ENCODE results near the gene PTPRG.

The PTPRG gene

DNA sequence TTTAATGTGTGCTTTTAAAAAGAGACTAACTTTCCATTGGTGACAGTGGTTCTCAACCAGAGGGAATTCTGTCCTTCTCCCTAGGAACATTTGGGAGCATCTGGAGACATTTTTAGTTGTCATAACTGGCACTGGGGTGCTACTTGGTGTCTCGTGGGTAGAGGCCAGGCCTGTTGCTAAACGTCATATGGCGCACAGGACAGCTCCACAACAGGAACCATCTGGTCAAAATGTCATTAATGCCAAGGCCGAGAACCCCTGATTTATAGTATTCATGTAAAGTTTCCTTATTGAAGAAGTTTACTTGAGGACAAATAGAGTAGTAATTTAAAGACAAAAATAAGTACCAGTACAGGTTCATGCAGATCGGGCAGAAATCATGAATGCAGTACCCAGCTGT lies 647.7 kb downstream of the PTPRG start:
- no peaks in the 10 kb centered on the region for H3K36me3 ChIP-seq (ENCODE audit: insufficient read depth)
- TF ChIP-seq, protein P1, sequence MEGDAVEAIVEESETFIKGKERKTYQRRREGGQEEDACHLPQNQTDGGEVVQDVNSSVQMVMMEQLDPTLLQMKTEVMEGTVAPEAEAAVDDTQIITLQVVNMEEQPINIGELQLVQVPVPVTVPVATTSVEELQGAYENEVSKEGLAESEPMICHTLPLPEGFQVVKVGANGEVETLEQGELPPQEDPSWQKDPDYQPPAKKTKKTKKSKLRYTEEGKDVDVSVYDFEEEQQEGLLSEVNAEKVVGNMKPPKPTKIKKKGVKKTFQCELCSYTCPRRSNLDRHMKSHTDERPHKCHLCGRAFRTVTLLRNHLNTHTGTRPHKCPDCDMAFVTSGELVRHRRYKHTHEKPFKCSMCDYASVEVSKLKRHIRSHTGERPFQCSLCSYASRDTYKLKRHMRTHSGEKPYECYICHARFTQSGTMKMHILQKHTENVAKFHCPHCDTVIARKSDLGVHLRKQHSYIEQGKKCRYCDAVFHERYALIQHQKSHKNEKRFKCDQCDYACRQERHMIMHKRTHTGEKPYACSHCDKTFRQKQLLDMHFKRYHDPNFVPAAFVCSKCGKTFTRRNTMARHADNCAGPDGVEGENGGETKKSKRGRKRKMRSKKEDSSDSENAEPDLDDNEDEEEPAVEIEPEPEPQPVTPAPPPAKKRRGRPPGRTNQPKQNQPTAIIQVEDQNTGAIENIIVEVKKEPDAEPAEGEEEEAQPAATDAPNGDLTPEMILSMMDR (conservative IDR thresholded peaks at IDR 0.05; ENCODE audit: low read depth, low read length) = no peak
- no peaks in the 10 kb centered on the region for H3K79me2 ChIP-seq (ENCODE audit: insufficient read depth, low read depth)
- no peak overlapping the region for H3K4me3 ChIP-seq (IDR thresholded peaks at IDR 0.05; ENCODE audit: insufficient read depth, low read depth, low read length)
- H3K9ac ChIP-seq = no peak overlapping the region
- H3K4me2 ChIP-seq = no peak overlapping the region
- no peak overlapping the region for H2AFZ ChIP-seq (ENCODE audit: low read depth)
- H4K20me1 ChIP-seq (ENCODE audit: insufficient read depth) = no peaks in the 10 kb centered on the region
- H3K4me1 ChIP-seq (ENCODE audit: low read depth, poor library complexity, severe bottlenecking) = no peaks in the 10 kb centered on the region
- H3K27me3 ChIP-seq (ENCODE audit: insufficient read depth, low read depth) = no peaks in the 10 kb centered on the region
- no peak overlapping the region for H3K27ac ChIP-seq

DNA sequence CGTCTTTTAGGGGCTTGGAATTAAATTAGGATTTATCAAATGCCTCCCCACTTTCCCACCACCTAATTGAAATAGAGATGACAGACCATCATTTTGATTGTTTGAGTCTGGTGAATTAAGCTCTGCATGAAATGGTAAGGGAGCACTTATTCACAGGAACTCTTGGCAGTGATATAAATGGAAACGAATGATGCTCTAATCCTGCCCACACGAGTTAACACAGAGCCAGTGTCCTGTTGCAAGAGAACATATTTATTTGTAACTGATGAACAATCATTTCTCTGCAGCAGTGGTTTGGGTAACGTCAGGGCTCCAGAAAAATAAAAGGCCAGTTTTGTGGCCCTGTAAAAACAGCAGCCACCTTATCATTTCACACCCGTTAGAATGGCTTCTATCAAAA lies 648.6 kb downstream of the PTPRG start:
- H3K27ac ChIP-seq = no peak overlapping the region

DNA sequence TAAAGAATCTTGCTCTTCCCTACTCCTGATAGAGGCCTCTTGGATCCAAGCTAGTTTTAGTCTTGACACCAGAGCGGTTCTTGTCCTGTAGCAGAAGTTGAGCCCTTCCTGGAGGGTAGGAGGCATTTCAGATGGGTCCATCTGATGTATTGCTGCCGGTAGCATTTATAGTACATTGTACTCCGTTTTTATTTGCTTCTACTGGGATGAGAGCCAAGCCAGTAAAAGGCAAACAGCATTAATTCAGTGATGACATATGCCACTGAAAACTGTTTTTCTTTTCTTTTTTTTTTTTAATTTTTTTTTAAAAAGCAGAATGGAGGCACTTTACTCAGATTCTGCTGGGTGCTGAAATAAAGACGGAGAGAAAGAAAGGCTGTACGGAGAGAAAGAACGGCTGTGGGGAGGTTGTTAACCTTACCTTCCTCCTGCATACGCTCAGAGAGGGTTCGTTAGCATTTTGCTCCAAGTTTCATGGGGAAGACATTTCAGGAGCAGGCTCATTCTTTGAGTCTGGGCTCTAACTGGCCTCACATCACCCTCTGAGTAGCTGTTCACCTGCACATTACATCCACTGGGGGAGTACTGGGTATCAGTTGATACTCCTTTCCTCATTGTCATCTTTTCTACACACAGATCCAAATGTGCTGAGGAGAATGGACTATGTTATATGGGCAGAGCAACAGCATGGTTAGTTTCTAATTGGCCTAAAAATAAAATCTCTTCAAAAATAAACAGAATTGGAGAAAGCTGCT lies 650.5 kb downstream of the PTPRG start:
- Histone ChIP-seq H3K4me2 (no peak overlapping the region), H3K79me2 (ENCODE audit: insufficient read depth, low read depth) (no peaks in the 10 kb centered on the region), H3K27ac (no peak overlapping the region), H3K4me3 (IDR thresholded peaks at IDR 0.05; ENCODE audit: insufficient read depth, low read depth, low read length) (no peak overlapping the region), H2AFZ (ENCODE audit: low read depth) (no peak overlapping the region), H3K9ac (no peak overlapping the region), H3K27me3 (ENCODE audit: insufficient read depth, low read depth) (no peaks in the 10 kb centered on the region), H3K4me1 (ENCODE audit: low read depth, poor library complexity, severe bottlenecking) (no peaks in the 10 kb centered on the region), H3K36me3 (ENCODE audit: insufficient read depth) (no peaks in the 10 kb centered on the region), H4K20me1 (ENCODE audit: insufficient read depth) (no peaks in the 10 kb centered on the region)
- TF ChIP-seq, protein P1 (conservative IDR thresholded peaks at IDR 0.05; ENCODE audit: low read depth, low read length) = no peak

More for the DNA sequence above, 648.6 kb downstream of the PTPRG start:
- TF ChIP-seq, protein P1 (conservative IDR thresholded peaks at IDR 0.05; ENCODE audit: low read depth, low read length) = no peak
- no peaks in the 10 kb centered on the region for H3K36me3 ChIP-seq (ENCODE audit: insufficient read depth)
- no peak overlapping the region for H3K4me3 ChIP-seq (IDR thresholded peaks at IDR 0.05; ENCODE audit: insufficient read depth, low read depth, low read length)
- H3K79me2 ChIP-seq (ENCODE audit: insufficient read depth, low read depth) = no peaks in the 10 kb centered on the region
- no peak overlapping the region for H3K4me2 ChIP-seq
- H4K20me1 ChIP-seq (ENCODE audit: insufficient read depth) = no peaks in the 10 kb centered on the region
- H3K27me3 ChIP-seq (ENCODE audit: insufficient read depth, low read depth) = no peaks in the 10 kb centered on the region
- H3K9ac ChIP-seq = no peak overlapping the region
- H2AFZ ChIP-seq (ENCODE audit: low read depth) = no peak overlapping the region
- no peaks in the 10 kb centered on the region for H3K4me1 ChIP-seq (ENCODE audit: low read depth, poor library complexity, severe bottlenecking)

DNA sequence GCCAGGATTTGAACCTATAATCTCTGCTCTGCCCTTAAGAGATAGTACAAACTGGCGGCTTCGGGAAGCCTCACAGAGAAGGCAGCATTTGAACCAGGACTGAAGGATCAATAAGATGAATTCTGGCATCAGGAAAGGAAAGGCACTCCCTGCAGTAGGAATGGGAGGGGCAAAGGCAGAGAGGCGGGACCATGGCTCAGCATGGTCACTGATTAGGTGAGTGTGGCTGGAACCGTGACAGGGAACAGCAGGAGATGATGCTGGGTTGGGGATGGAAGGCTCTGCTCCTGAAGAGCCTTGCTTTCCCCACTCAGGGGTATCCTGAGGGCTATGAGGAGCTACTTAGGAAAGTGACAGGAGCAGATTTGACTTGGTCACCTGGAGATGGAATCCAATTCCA lies 653.5 kb downstream of the PTPRG start:
- Histone ChIP-seq H2AFZ (ENCODE audit: low read depth) (no peak overlapping the region), H3K4me1 (ENCODE audit: low read depth, poor library complexity, severe bottlenecking) (no peaks in the 10 kb centered on the region), H3K4me2 (no peak overlapping the region), H3K36me3 (ENCODE audit: insufficient read depth) (no peaks in the 10 kb centered on the region), H3K9ac (no peak overlapping the region), H4K20me1 (ENCODE audit: insufficient read depth) (no peaks in the 10 kb centered on the region), H3K27me3 (ENCODE audit: insufficient read depth, low read depth) (no peaks in the 10 kb centered on the region), H3K4me3 (IDR thresholded peaks at IDR 0.05; ENCODE audit: insufficient read depth, low read depth, low read length) (no peak overlapping the region), H3K27ac (no peak overlapping the region), H3K79me2 (ENCODE audit: insufficient read depth, low read depth) (no peaks in the 10 kb centered on the region)
- TF ChIP-seq, protein P1 (conservative IDR thresholded peaks at IDR 0.05; ENCODE audit: low read depth, low read length) = no peak
